Neural cell (in vitro differentiated cells): ENCODE measurements around the gene CCDC88C. TPM values are rescaled to one million over a fixed set of nuclear protein-coding genes. Genes with fewer than 3 reads are reported as not detected.

Experiments
- H2AFZ ChIP-seq: fragments of 200-600, 300-800 bp; sonication (generic), shearing (Covaris generic); 2 replicates; pipeline ENCODE4 v1.6.0; 2014; ENCODE audit warnings: low read depth, mild to moderate bottlenecking, antibody characterized with exemption, low read length, moderate library complexity
- H3F3A ChIP-seq: fragments of 200-600 bp; shearing (Covaris generic); 2 replicates; pipeline ENCODE4 v1.6.1; 2016; ENCODE audit warnings: mild to moderate bottlenecking, moderate library complexity, mixed read lengths, antibody characterized with exemption, low read length; ENCODE audit not compliant: insufficient read depth, poor library complexity, severe bottlenecking
- H3K27ac ChIP-seq: fragments of 200-600, 300-800 bp; sonication (generic), shearing (Covaris generic); 2 replicates; pipeline ENCODE4 v1.5.1; 2014; ENCODE audit warnings: mild to moderate bottlenecking, low read length, moderate library complexity
- H3K27me3 ChIP-seq: fragments of 300-800, 200-600 bp; sonication (generic), shearing (Covaris generic); 2 replicates; pipeline ENCODE4 v1.6.0; 2014; ENCODE audit warnings: mild to moderate bottlenecking, low read depth, low read length, moderate library complexity; ENCODE audit not compliant: insufficient read depth
- H3K36me3 ChIP-seq: fragments of 300-800, 200-600 bp; sonication (generic), shearing (Covaris generic); 2 replicates; pipeline ENCODE4 v1.5.1; 2014; ENCODE audit warnings: mild to moderate bottlenecking, antibody characterized with exemption, low read length, moderate library complexity; ENCODE audit not compliant: insufficient read depth
- H3K4me2 ChIP-seq: fragments of 300-800, 200-600 bp; sonication (generic), shearing (Covaris generic); 2 replicates; pipeline ENCODE4 v1.6.0; 2014; ENCODE audit warnings: mild to moderate bottlenecking, low read length
- H3K4me3 ChIP-seq: fragments of 300-800, 200-600 bp; sonication (generic), shearing (Covaris generic); 2 replicates; pipeline ENCODE4 v1.5.1; 2014; ENCODE audit warnings: mild to moderate bottlenecking, low read length, moderate library complexity
- H3K79me2 ChIP-seq: fragments of 200-600 bp; shearing (Covaris generic); replicated peaks from 2 replicates; pipeline ENCODE4 v1.6.0; 2014; ENCODE audit warnings: mild to moderate bottlenecking, low read length, moderate library complexity; ENCODE audit not compliant: insufficient read depth
- H3K9ac ChIP-seq: fragments of 300-800, 200-600 bp; sonication (generic), shearing (Covaris generic); 2 replicates; pipeline ENCODE4 v1.6.1; 2016; ENCODE audit warnings: mild to moderate bottlenecking, low read length, mixed read lengths
- H3K9me2 ChIP-seq: fragments of 200-600 bp; shearing (Covaris generic); 2 replicates; pipeline ENCODE4 v1.6.1; 2016; ENCODE audit warnings: mild to moderate bottlenecking, low read length, mixed read lengths; ENCODE audit not compliant: insufficient read depth
- H3K9me3 ChIP-seq: fragments of 200-600, 300-800 bp; sonication (generic), shearing (Covaris generic); 2 replicates; pipeline ENCODE4 v1.6.1; 2016; ENCODE audit warnings: mild to moderate bottlenecking, mixed run types, low read length, moderate library complexity, mixed read lengths
- H4K20me1 ChIP-seq: fragments of 200-600 bp; shearing (Covaris generic); 2 replicates; pipeline ENCODE4 v1.6.1; 2016; ENCODE audit warnings: mild to moderate bottlenecking, mixed run types; ENCODE audit not compliant: insufficient read depth
- EP300 ChIP-seq: fragments of 450-650 bp; conservative IDR thresholded peaks from 2 replicates; pipeline ENCODE4 v1.6.1; 2014; ENCODE audit warnings: antibody characterized with exemption, mild to moderate bottlenecking, moderate library complexity; ENCODE audit not compliant: poor library complexity, severe bottlenecking
- EZH2 ChIP-seq: fragments of 200-600, 300-800 bp; shearing (Covaris generic), sonication (generic); IDR thresholded peaks from 2 replicates; pipeline ENCODE4 v1.6.1; 2014; ENCODE audit warnings: antibody characterized with exemption, low read length, borderline replicate concordance, mild to moderate bottlenecking; ENCODE audit not compliant: insufficient read depth, poor library complexity, severe bottlenecking
- MXI1 ChIP-seq: fragments of 450-650 bp; conservative IDR thresholded peaks from 2 replicates; pipeline ENCODE4 v1.6.1; 2014; ENCODE audit warnings: antibody characterized with exemption, mild to moderate bottlenecking; ENCODE audit not compliant: poor library complexity, severe bottlenecking
- POLR2AphosphoS5 ChIP-seq: IDR thresholded peaks from 2 replicates; pipeline ENCODE4 v1.6.1; 2012
- RAD21 ChIP-seq: fragments of 450-650 bp; conservative IDR thresholded peaks from 2 replicates; pipeline ENCODE4 v1.6.1; 2014; ENCODE audit warnings: antibody characterized with exemption, mild to moderate bottlenecking, moderate library complexity
- SMC3 ChIP-seq: fragments of 450-650 bp; conservative IDR thresholded peaks from 2 replicates; pipeline ENCODE4 v1.6.1; 2014; ENCODE audit warnings: antibody characterized with exemption, mild to moderate bottlenecking, moderate library complexity; ENCODE audit not compliant: poor library complexity
- TAF1 ChIP-seq: IDR thresholded peaks from 2 replicates; pipeline ENCODE4 v1.6.1; 2012; ENCODE audit warnings: low read depth
- polyA plus RNA-seq: library from polyadenylated mRNA; depleted of rRNA; stranded (reverse); fragments of >200 nt; gene quantifications from 2 replicates; pipeline ENCODE4 v1.2.3, GENCODE V29; 2014
- TF ChIP-seq, protein P1 (sequence below): IDR thresholded peaks from 2 replicates; pipeline ENCODE4 v1.6.1; 2012; ENCODE audit warnings: borderline replicate concordance
- TF ChIP-seq, protein P2 (sequence below): fragments of 450-650 bp; IDR thresholded peaks from 2 replicates; pipeline ENCODE4 v1.5.1; 2014; ENCODE audit warnings: antibody characterized with exemption, mild to moderate bottlenecking, moderate library complexity; ENCODE audit not compliant: poor library complexity, severe bottlenecking

The CCDC88C gene
- polyA plus RNA-seq, 1 donor from 2014 or later = 20.1 TPM

DNA sequence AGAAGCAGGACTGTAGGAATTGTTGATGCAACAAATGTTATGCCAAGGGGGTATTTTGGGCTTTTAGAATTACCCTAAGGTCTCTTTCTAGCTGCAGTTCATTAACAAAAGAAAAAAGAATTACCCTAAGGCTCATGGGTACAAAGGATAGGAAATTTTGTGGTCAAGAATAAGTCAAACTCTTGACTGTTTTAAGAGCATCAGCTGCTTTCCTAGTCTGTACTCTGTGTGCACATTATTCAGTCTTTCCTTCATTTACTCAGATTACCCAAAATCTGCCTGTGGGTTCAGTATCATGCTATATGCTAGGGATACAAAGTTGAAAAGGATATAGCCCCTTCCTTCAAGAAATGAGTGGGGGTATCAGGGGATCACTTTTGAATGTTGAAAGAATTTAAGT lies 36.5 kb upstream of the CCDC88C start:
- H2AFZ ChIP-seq = no peak overlapping the region

GRCh38 chr14:91453744-91454143 lies 36.1 kb upstream of the CCDC88C start:
- no peaks in the 10 kb centered on the region for H3F3A ChIP-seq
- H3K9me3 ChIP-seq = no peaks in the 10 kb centered on the region
- H3K79me2 ChIP-seq = no peaks in the 10 kb centered on the region
- H3K36me3 ChIP-seq = no peaks in the 10 kb centered on the region
- H3K4me2 ChIP-seq = no peak overlapping the region
- H3K9me2 ChIP-seq = no peaks in the 10 kb centered on the region
- H2AFZ ChIP-seq = no peak overlapping the region
- TF ChIP-seq EZH2 (no peak), MXI1 (no peak), RAD21 (no peak), EP300 (no peak), POLR2AphosphoS5 (no peak), TAF1 (no peak), SMC3 (no peak)
- TF ChIP-seq, protein P1, sequence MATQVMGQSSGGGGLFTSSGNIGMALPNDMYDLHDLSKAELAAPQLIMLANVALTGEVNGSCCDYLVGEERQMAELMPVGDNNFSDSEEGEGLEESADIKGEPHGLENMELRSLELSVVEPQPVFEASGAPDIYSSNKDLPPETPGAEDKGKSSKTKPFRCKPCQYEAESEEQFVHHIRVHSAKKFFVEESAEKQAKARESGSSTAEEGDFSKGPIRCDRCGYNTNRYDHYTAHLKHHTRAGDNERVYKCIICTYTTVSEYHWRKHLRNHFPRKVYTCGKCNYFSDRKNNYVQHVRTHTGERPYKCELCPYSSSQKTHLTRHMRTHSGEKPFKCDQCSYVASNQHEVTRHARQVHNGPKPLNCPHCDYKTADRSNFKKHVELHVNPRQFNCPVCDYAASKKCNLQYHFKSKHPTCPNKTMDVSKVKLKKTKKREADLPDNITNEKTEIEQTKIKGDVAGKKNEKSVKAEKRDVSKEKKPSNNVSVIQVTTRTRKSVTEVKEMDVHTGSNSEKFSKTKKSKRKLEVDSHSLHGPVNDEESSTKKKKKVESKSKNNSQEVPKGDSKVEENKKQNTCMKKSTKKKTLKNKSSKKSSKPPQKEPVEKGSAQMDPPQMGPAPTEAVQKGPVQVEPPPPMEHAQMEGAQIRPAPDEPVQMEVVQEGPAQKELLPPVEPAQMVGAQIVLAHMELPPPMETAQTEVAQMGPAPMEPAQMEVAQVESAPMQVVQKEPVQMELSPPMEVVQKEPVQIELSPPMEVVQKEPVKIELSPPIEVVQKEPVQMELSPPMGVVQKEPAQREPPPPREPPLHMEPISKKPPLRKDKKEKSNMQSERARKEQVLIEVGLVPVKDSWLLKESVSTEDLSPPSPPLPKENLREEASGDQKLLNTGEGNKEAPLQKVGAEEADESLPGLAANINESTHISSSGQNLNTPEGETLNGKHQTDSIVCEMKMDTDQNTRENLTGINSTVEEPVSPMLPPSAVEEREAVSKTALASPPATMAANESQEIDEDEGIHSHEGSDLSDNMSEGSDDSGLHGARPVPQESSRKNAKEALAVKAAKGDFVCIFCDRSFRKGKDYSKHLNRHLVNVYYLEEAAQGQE = no peak
- TF ChIP-seq, protein P2, sequence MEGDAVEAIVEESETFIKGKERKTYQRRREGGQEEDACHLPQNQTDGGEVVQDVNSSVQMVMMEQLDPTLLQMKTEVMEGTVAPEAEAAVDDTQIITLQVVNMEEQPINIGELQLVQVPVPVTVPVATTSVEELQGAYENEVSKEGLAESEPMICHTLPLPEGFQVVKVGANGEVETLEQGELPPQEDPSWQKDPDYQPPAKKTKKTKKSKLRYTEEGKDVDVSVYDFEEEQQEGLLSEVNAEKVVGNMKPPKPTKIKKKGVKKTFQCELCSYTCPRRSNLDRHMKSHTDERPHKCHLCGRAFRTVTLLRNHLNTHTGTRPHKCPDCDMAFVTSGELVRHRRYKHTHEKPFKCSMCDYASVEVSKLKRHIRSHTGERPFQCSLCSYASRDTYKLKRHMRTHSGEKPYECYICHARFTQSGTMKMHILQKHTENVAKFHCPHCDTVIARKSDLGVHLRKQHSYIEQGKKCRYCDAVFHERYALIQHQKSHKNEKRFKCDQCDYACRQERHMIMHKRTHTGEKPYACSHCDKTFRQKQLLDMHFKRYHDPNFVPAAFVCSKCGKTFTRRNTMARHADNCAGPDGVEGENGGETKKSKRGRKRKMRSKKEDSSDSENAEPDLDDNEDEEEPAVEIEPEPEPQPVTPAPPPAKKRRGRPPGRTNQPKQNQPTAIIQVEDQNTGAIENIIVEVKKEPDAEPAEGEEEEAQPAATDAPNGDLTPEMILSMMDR = no peak
- H3K9ac ChIP-seq = no peak overlapping the region
- no peak overlapping the region for H3K27ac ChIP-seq
- no peaks in the 10 kb centered on the region for H3K27me3 ChIP-seq
- H4K20me1 ChIP-seq = no peaks in the 10 kb centered on the region
- H3K4me3 ChIP-seq = no peak overlapping the region

More for the DNA sequence above, 36.5 kb upstream of the CCDC88C start:
- no peaks in the 10 kb centered on the region for H4K20me1 ChIP-seq
- H3K9me3 ChIP-seq = no peaks in the 10 kb centered on the region
- H3K4me2 ChIP-seq = no peak overlapping the region
- TF ChIP-seq, protein P2 = no peak
- no peak for TF ChIP-seq RAD21
- no peaks in the 10 kb centered on the region for H3K36me3 ChIP-seq
- H3K27ac ChIP-seq = no peak overlapping the region
- no peak overlapping the region for H3K9ac ChIP-seq
- no peaks in the 10 kb centered on the region for H3K9me2 ChIP-seq
- no peaks in the 10 kb centered on the region for H3F3A ChIP-seq
- H3K27me3 ChIP-seq = no peaks in the 10 kb centered on the region
- no peaks in the 10 kb centered on the region for H3K79me2 ChIP-seq
- no peak overlapping the region for H3K4me3 ChIP-seq
